HG02623 (cell line): ENCODE data around the gene BLOC1S1.

ENCODE experiments used
- ATAC-seq: cut with Tn5 transposase; IDR thresholded peaks from one replicate; pipeline ENCODE4 v1.9.1; 2021; ENCODE audit warnings: moderate library complexity; ENCODE audit not compliant: unreplicated experiment

The BLOC1S1 gene

GRCh38 chr12:55694188-55694515, 21.7 kb upstream of the BLOC1S1 start:
- no peak for ATAC-seq

GRCh38 chr12:55694651-55695050, 21.2 kb upstream of the BLOC1S1 start:
- no peak for ATAC-seq

GRCh38 chr12:55695349-55695748, 20.5 kb upstream of the BLOC1S1 start:
- ATAC-seq: no peak

GRCh38 chr12:55696141-55696540, 19.7 kb upstream of the BLOC1S1 start:
- no peak for ATAC-seq

- no peak for ATAC-seq
Observed at GRCh38 chr12:55696796-55697462, 18.9 kb upstream of the BLOC1S1 start.

- ATAC-seq: no peak
Observed at GRCh38 chr12:55697686-55698085, 18.2 kb upstream of the BLOC1S1 start.

- no peak for ATAC-seq
Observed at GRCh38 chr12:55698241-55698955, 17.4 kb upstream of the BLOC1S1 start.

GRCh38 chr12:55698965-55699364, 16.9 kb upstream of the BLOC1S1 start:
- no peak for ATAC-seq

GRCh38 chr12:55699471-55700055, 16.3 kb upstream of the BLOC1S1 start:
- no peak for ATAC-seq

- ATAC-seq: no peak
Observed at GRCh38 chr12:55700255-55701018, 15.4 kb upstream of the BLOC1S1 start.

- ATAC-seq: no peak
Observed at GRCh38 chr12:55702861-55703260, 13.0 kb upstream of the BLOC1S1 start.

- no peak for ATAC-seq
Observed at GRCh38 chr12:55703288-55703687, 12.6 kb upstream of the BLOC1S1 start.

GRCh38 chr12:55703901-55704761, 11.7 kb upstream of the BLOC1S1 start:
- ATAC-seq: no peak

GRCh38 chr12:55704824-55705718, 10.8 kb upstream of the BLOC1S1 start:
- ATAC-seq: no peak

- ATAC-seq: no peak
Observed at GRCh38 chr12:55705782-55706402, 10.0 kb upstream of the BLOC1S1 start.

- ATAC-seq: no peak
Observed at GRCh38 chr12:55706568-55707218, 9.2 kb upstream of the BLOC1S1 start.

- no peak for ATAC-seq
Observed at GRCh38 chr12:55707219-55707671, 8.6 kb upstream of the BLOC1S1 start.

GRCh38 chr12:55707841-55708694, 7.8 kb upstream of the BLOC1S1 start, which contains the start of gene ITGA7:
ITGA7 (minus strand) TSS chr12:55707904; CDS start chr12:55707682, 222 bp downstream.
- ATAC-seq: no peak
